ENCODE measurements around the gene HOXC9. TPM values are rescaled to one million over a fixed set of nuclear protein-coding genes. Genes with fewer than 3 reads are reported as not detected.
A peak's percentile ranks its signal among the peaks of the same experiment; 100 is the strongest.

Gene HOXC9
- total and polyA plus RNA-seq, 2 donors = 0.73 to 1.8 TPM

GRCh38 chr12:54046809-54047159 lies 46.8 kb downstream of the HOXC9 start:
- Histone ChIP-seq H3K27ac (ENCODE audit: low read depth) (no peak overlapping the region), H3K4me1 (ENCODE audit: insufficient read depth) (no peaks in the 10 kb centered on the region), H3K36me3 (ENCODE audit: insufficient read depth) (no peaks in the 10 kb centered on the region), H3K4me3 (ENCODE audit: low read depth, low read length) (no peak overlapping the region)
- DNase-seq (ENCODE audit: extremely low spot score) = no peak
- WGBS = 16% methylated on average over 27 of the region's 27 CpGs

GRCh38 chr12:54047160-54047963 lies 47.4 kb downstream of the HOXC9 start:
- Histone ChIP-seq H3K36me3 (ENCODE audit: insufficient read depth) (no peaks in the 10 kb centered on the region), H3K27ac (ENCODE audit: low read depth) (no peak overlapping the region), H3K4me1 (ENCODE audit: insufficient read depth) (no peaks in the 10 kb centered on the region), H3K4me3 (ENCODE audit: low read depth, low read length) (no peak overlapping the region)
- no peak for DNase-seq (ENCODE audit: extremely low spot score)
- WGBS = 10% methylated on average over 61 of the region's 61 CpGs

GRCh38 chr12:54047964-54048303 lies 48.0 kb downstream of the HOXC9 start:
- Histone ChIP-seq H3K36me3 (ENCODE audit: insufficient read depth) (no peaks in the 10 kb centered on the region), H3K4me3 (ENCODE audit: low read depth, low read length) (no peak overlapping the region), H3K4me1 (ENCODE audit: insufficient read depth) (no peaks in the 10 kb centered on the region), H3K27ac (ENCODE audit: low read depth) (no peak overlapping the region)
- no peak for DNase-seq (ENCODE audit: extremely low spot score)
- 25% methylated on average over 8 of the region's 8 CpGs for WGBS

- 27% methylated on average over 3 of the region's 3 CpGs for WGBS
- DNase-seq (ENCODE audit: extremely low spot score) = no peak
- H3K4me3 ChIP-seq (ENCODE audit: low read depth, low read length) = no peak overlapping the region
- H3K36me3 ChIP-seq (ENCODE audit: insufficient read depth) = no peaks in the 10 kb centered on the region
- H3K4me1 ChIP-seq (ENCODE audit: insufficient read depth) = peaks cover 1% of the 10 kb centered on the region
- H3K27ac ChIP-seq (ENCODE audit: low read depth) = no peak overlapping the region
Observed at GRCh38 chr12:54048406-54049093, 48.6 kb downstream of the HOXC9 start.

GRCh38 chr12:54049108-54049507 lies 49.1 kb downstream of the HOXC9 start:
- H3K4me1 ChIP-seq (ENCODE audit: insufficient read depth) = peaks cover 1% of the 10 kb centered on the region
- no peak overlapping the region for H3K4me3 ChIP-seq (ENCODE audit: low read depth, low read length)
- H3K36me3 ChIP-seq (ENCODE audit: insufficient read depth) = no peaks in the 10 kb centered on the region
- DNase-seq (ENCODE audit: extremely low spot score) = no peak
- H3K27ac ChIP-seq (ENCODE audit: low read depth) = no peak overlapping the region
- 36% methylated on average over 6 of the region's 6 CpGs for WGBS

- WGBS = 17% methylated on average over 2 of the region's 2 CpGs
- DNase-seq (ENCODE audit: extremely low spot score) = no peak
Observed at GRCh38 chr12:54050482-54050810, 50.5 kb downstream of the HOXC9 start.

GRCh38 chr12:54051026-54051842 lies 51.3 kb downstream of the HOXC9 start:
- WGBS = 18% methylated on average over 12 of the region's 12 CpGs

More at GRCh38 chr12:54050482-54050810, 50.5 kb downstream of the HOXC9 start:
- Histone ChIP-seq H3K4me3 (ENCODE audit: low read depth, low read length) (no peak overlapping the region), H3K27ac (ENCODE audit: low read depth) (no peak overlapping the region), H3K36me3 (ENCODE audit: insufficient read depth) (no peaks in the 10 kb centered on the region), H3K4me1 (ENCODE audit: insufficient read depth) (peaks cover 1% of the 10 kb centered on the region)

GRCh38 chr12:54051874-54052437 lies 52.0 kb downstream of the HOXC9 start:
- WGBS = 7% methylated on average over 24 of the region's 24 CpGs
- no peak for DNase-seq (ENCODE audit: extremely low spot score)
- Histone ChIP-seq H3K27ac (ENCODE audit: low read depth) (no peak overlapping the region), H3K4me3 (ENCODE audit: low read depth, low read length) (no peak overlapping the region), H3K36me3 (ENCODE audit: insufficient read depth) (no peaks in the 10 kb centered on the region), H3K4me1 (ENCODE audit: insufficient read depth) (peaks cover 1% of the 10 kb centered on the region)

More at GRCh38 chr12:54051026-54051842, 51.3 kb downstream of the HOXC9 start:
- H3K4me3 ChIP-seq (ENCODE audit: low read depth, low read length) = no peak overlapping the region
- no peaks in the 10 kb centered on the region for H3K36me3 ChIP-seq (ENCODE audit: insufficient read depth)
- H3K27ac ChIP-seq (ENCODE audit: low read depth) = no peak overlapping the region
- H3K4me1 ChIP-seq (ENCODE audit: insufficient read depth) = peaks cover 1% of the 10 kb centered on the region
- no peak for DNase-seq (ENCODE audit: extremely low spot score)

- no peak for DNase-seq (ENCODE audit: extremely low spot score)
- Histone ChIP-seq H3K4me1 (ENCODE audit: insufficient read depth) (peaks cover 1% of the 10 kb centered on the region), H3K36me3 (ENCODE audit: insufficient read depth) (no peaks in the 10 kb centered on the region), H3K27ac (ENCODE audit: low read depth) (no peak overlapping the region), H3K4me3 (ENCODE audit: low read depth, low read length) (no peak overlapping the region)
- 16% methylated on average over 10 of the region's 10 CpGs for WGBS
Observed at GRCh38 chr12:54052438-54053002, 52.6 kb downstream of the HOXC9 start.

Small RNA genes lying within 50 kb of the gene (small RNA-seq; reads per million reads assigned to genes)
- gene AC012531.3 (not detected), gene AC012531.4 (not detected), gene HOXC5 (not detected), gene MIR196A2 (61.4 reads per million, percentile 97 among the genes with 10 or more reads in this experiment), gene MIR615 (9.6 reads per million, percentile 94 among the genes with 10 or more reads in this experiment), gene RF01905 (not detected), gene RF01906 (not detected)

Other genes starting within 250 kb of the HOXC9 start
- gene CISTR, start 248.2 kb upstream of the HOXC9 start, total RNA-seq = not detected
- gene CISTR, start 248.2 kb upstream of the HOXC9 start, polyA plus RNA-seq = not detected
- not detected for gene HOXC13, start 61.3 kb upstream of the HOXC9 start, total RNA-seq
- 0.19 TPM for gene HOXC13, start 61.3 kb upstream of the HOXC9 start, polyA plus RNA-seq
- not detected for gene HOXC12, start 45.3 kb upstream of the HOXC9 start, total RNA-seq
- gene HOXC12, start 45.3 kb upstream of the HOXC9 start, polyA plus RNA-seq = 0.04 TPM
- 1.5 TPM for gene HOXC11, start 27.0 kb upstream of the HOXC9 start, total RNA-seq
- 1.3 TPM for gene HOXC11, start 27.0 kb upstream of the HOXC9 start, polyA plus RNA-seq
- 1.1 TPM for gene HOTAIR, start 25.2 kb upstream of the HOXC9 start, total RNA-seq
- 6.3 TPM for gene HOTAIR, start 25.2 kb upstream of the HOXC9 start, polyA plus RNA-seq
- 1.6 TPM for gene HOXC10, start 15.0 kb upstream of the HOXC9 start, total RNA-seq
- 2.8 TPM for gene HOXC10, start 15.0 kb upstream of the HOXC9 start, polyA plus RNA-seq
- 0.16 TPM for gene HOXC8, start 8.8 kb downstream of the HOXC9 start, total RNA-seq
- gene HOXC8, start 8.8 kb downstream of the HOXC9 start, polyA plus RNA-seq = 0.33 TPM
- gene HOXC6, start 28.3 kb downstream of the HOXC9 start, total RNA-seq = 1.5 TPM
- gene HOXC6, start 28.3 kb downstream of the HOXC9 start, polyA plus RNA-seq = 0.72 TPM
- gene HOXC5, start 32.9 kb downstream of the HOXC9 start, total RNA-seq = 0.42 TPM
- 0.11 TPM for gene HOXC5, start 32.9 kb downstream of the HOXC9 start, polyA plus RNA-seq
- 1.6 TPM for gene HOXC4, start 53.7 kb downstream of the HOXC9 start, total RNA-seq
- 0.58 TPM for gene HOXC4, start 53.7 kb downstream of the HOXC9 start, polyA plus RNA-seq
- gene SMUG1, start 188.8 kb downstream of the HOXC9 start, total RNA-seq = 23.8 TPM
- 21.4 TPM for gene SMUG1, start 188.8 kb downstream of the HOXC9 start, polyA plus RNA-seq